Smooth muscle cell (in vitro differentiated cells): Measurements from ENCODE around the gene SPDYE3. TPM values are rescaled to one million over a fixed set of nuclear protein-coding genes. Genes with fewer than 3 reads are reported as not detected.
"Not testable (repeated sequence)": the region's sequence is repeated elsewhere in the genome, so short reads cannot be mapped to it uniquely, and the experiment has no call there.

Source experiments
- DNase-seq: peaks from one replicate; lab custom pipeline; 2025; ENCODE audit not compliant: unreplicated experiment; lab: John Stamatoyannopoulos, UW
- H2AFZ ChIP-seq: fragments of 200-600 bp; sonication (generic); 2 replicates; pipeline ENCODE4 v1.6.0; 2016; ENCODE audit warnings: antibody characterized with exemption, low read depth, mild to moderate bottlenecking
- H3F3A ChIP-seq: fragments of 200-600 bp; sonication (generic); 2 replicates; pipeline ENCODE4 v1.6.0; 2017; ENCODE audit warnings: antibody characterized with exemption, low read depth
- H3K27ac ChIP-seq: fragments of 200-600 bp; sonication (generic); 2 replicates; pipeline ENCODE4 v1.5.1; 2016; ENCODE audit warnings: low read depth, mild to moderate bottlenecking
- H3K27me3 ChIP-seq: fragments of 200-600 bp; sonication (generic); 2 replicates; pipeline ENCODE4 v1.6.1; 2016; ENCODE audit warnings: low read depth, mild to moderate bottlenecking
- H3K36me3 ChIP-seq: fragments of 200-600 bp; sonication (generic); 2 replicates; pipeline ENCODE4 v1.5.1; 2016; ENCODE audit warnings: low read depth
- H3K4me1 ChIP-seq: fragments of 200-600 bp; sonication (generic); 2 replicates; pipeline ENCODE4 v1.5.1; 2016; ENCODE audit warnings: low read depth
- H3K4me2 ChIP-seq: fragments of 200-600 bp; sonication (generic); 2 replicates; pipeline ENCODE4 v1.6.0; 2016; ENCODE audit warnings: mild to moderate bottlenecking
- H3K4me3 ChIP-seq: fragments of 200-600 bp; sonication (generic); 2 replicates; pipeline ENCODE4 v1.5.1; 2016; ENCODE audit warnings: mild to moderate bottlenecking
- H3K79me2 ChIP-seq: fragments of 200-600 bp; sonication (generic); 2 replicates; pipeline ENCODE4 v1.6.0; 2016; ENCODE audit warnings: low read depth, mild to moderate bottlenecking
- H3K9ac ChIP-seq: fragments of 200-600 bp; sonication (generic); 2 replicates; pipeline ENCODE4 v1.6.0; 2016; ENCODE audit warnings: low read depth
- H3K9me3 ChIP-seq: fragments of 200-600 bp; sonication (generic); replicated peaks from 2 replicates; pipeline ENCODE4 v1.5.1; 2016; ENCODE audit warnings: low read depth
- H4K20me1 ChIP-seq: fragments of 200-600 bp; sonication (generic); 2 replicates; pipeline ENCODE4 v1.6.0; 2016; ENCODE audit warnings: low read depth
- WGBS: methylation state at CpG from one replicate; pipeline ENCODE4 v1.1.7; 2016; ENCODE audit warnings: low lambda C conversion rate; 5-methylcytosine and 5-hydroxymethylcytosine counted together
- polyA plus RNA-seq: library from polyadenylated mRNA; unstranded; fragments of >200 nt; fragmentation: Nextera tagmentation; extraction: Ambion mirVana; gene quantifications from 2 replicates; pipeline ENCODE4 v1.2.1, GENCODE V29; 2016
- total RNA-seq: library from RNA; depleted of rRNA; stranded (reverse); fragments of >200 nt; gene quantifications from 2 replicates; pipeline ENCODE4 v1.2.3, GENCODE V29; 2014
- TF ChIP-seq, protein P1 (sequence below): fragments of 200-600 bp; sonication (generic); IDR thresholded peaks from 2 replicates; pipeline ENCODE4 v1.5.1; 2017; ENCODE audit warnings: borderline replicate concordance, mild to moderate bottlenecking, antibody characterized with exemption; ENCODE audit not compliant: insufficient read depth, poor library complexity, severe bottlenecking

SPDYE3 gene
- total and polyA plus RNA-seq, 2 experiments from 2014 or later, result 1.8 TPM; not detected in 1

DNA sequence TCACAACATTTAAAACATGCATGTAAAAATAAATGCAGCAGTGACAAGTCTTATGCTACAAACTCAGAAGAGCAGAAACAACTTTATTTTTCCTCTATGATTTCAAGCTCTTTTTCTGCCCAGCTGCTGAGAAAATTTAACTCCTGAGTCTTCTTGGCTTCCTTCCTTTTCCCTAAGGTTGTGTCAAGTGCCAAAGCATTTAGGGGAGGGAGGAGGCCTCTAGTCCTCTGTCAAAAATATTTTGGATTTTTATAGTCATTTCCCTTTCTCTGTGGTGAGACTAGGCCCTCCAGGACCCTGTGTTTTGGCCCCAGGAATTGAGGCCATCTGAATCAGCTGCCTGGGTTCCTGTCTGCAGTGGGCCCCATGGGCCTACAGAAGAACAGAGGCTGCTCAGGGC, 39.4 kb downstream of the SPDYE3 start:
- Histone ChIP-seq H2AFZ (no peak overlapping the region), H3K4me3 (no peak overlapping the region), H3K27ac (no peak overlapping the region), H4K20me1 (peaks cover 31% of the 10 kb centered on the region), H3K79me2 (peaks cover 4% of the 10 kb centered on the region), H3F3A (peaks cover 10% of the 10 kb centered on the region), H3K9me3 (no peaks in the 10 kb centered on the region), H3K36me3 (peaks cover 11% of the 10 kb centered on the region), H3K9ac (no peak overlapping the region), H3K4me2 (no peak overlapping the region), H3K4me1 (no peaks in the 10 kb centered on the region), H3K27me3 (no peaks in the 10 kb centered on the region)
- no peak for DNase-seq
- TF ChIP-seq, protein P1, sequence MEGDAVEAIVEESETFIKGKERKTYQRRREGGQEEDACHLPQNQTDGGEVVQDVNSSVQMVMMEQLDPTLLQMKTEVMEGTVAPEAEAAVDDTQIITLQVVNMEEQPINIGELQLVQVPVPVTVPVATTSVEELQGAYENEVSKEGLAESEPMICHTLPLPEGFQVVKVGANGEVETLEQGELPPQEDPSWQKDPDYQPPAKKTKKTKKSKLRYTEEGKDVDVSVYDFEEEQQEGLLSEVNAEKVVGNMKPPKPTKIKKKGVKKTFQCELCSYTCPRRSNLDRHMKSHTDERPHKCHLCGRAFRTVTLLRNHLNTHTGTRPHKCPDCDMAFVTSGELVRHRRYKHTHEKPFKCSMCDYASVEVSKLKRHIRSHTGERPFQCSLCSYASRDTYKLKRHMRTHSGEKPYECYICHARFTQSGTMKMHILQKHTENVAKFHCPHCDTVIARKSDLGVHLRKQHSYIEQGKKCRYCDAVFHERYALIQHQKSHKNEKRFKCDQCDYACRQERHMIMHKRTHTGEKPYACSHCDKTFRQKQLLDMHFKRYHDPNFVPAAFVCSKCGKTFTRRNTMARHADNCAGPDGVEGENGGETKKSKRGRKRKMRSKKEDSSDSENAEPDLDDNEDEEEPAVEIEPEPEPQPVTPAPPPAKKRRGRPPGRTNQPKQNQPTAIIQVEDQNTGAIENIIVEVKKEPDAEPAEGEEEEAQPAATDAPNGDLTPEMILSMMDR, result no peak

DNA sequence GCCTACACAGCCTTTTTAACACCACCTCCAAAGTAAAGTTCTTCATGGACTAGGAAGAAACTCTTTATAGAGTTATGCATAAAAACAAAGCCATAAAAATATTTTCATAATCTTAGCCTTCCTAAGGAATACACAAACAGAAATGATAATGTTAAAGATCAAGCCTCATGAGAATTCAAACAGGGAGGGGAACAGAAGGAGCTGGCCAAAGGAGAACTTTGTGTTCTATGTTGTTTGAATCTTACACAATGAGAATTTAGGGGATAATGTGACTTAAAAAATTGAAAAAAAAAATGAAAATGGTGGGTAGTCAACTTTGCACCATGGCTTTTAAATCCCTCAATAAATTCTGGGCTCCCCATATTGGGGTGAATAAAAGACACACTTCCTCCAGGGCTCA, 41.3 kb downstream of the SPDYE3 start:
- H3K4me2 ChIP-seq, result no peak overlapping the region
- H3F3A ChIP-seq, result peaks cover 5% of the 10 kb centered on the region
- H3K27me3 ChIP-seq, result no peaks in the 10 kb centered on the region
- peaks cover 21% of the 10 kb centered on the region for H4K20me1 ChIP-seq
- DNase-seq, result no peak
- no peaks in the 10 kb centered on the region for H3K4me1 ChIP-seq
- no peak overlapping the region for H3K4me3 ChIP-seq
- no peak overlapping the region for H3K27ac ChIP-seq
- H2AFZ ChIP-seq, result no peak overlapping the region
- TF ChIP-seq, protein P1, result no peak
- no peaks in the 10 kb centered on the region for H3K79me2 ChIP-seq
- H3K36me3 ChIP-seq, result peaks cover 11% of the 10 kb centered on the region
- H3K9ac ChIP-seq, result no peak overlapping the region
- H3K9me3 ChIP-seq, result no peaks in the 10 kb centered on the region

DNA sequence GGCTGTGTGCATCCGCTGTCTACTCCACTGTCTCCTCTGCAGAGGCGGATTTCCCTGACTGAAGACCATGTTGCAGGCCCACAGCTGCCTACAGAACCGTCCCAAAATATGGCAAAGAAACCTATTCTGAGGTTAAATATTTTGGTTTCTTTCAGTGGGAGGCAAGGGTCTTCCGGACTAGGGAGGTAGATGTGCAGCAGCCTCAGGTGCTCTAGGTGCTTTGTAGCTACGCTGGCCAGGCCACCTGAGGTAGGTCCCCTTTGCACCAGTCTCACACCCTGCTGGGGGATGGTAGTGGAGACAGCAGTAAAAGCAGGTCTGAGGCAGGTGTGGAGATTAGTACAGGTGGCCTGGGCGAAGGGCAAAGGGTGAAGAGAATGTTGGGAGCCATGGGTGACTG, 42.3 kb downstream of the SPDYE3 start:
- Histone ChIP-seq H3K36me3 (peaks cover 11% of the 10 kb centered on the region), H3K27ac (no peak overlapping the region), H3K9me3 (no peaks in the 10 kb centered on the region), H3K27me3 (no peaks in the 10 kb centered on the region), H3K79me2 (no peaks in the 10 kb centered on the region), H3K4me2 (no peak overlapping the region), H2AFZ (no peak overlapping the region), H3K4me1 (no peaks in the 10 kb centered on the region), H3K9ac (no peak overlapping the region), H3F3A (peaks cover 2% of the 10 kb centered on the region), H4K20me1 (peaks cover 12% of the 10 kb centered on the region), H3K4me3 (no peak overlapping the region)
- 98% methylated on average over 6 of the region's 6 CpGs for WGBS
- TF ChIP-seq, protein P1, result no peak
- no peak for DNase-seq

DNA sequence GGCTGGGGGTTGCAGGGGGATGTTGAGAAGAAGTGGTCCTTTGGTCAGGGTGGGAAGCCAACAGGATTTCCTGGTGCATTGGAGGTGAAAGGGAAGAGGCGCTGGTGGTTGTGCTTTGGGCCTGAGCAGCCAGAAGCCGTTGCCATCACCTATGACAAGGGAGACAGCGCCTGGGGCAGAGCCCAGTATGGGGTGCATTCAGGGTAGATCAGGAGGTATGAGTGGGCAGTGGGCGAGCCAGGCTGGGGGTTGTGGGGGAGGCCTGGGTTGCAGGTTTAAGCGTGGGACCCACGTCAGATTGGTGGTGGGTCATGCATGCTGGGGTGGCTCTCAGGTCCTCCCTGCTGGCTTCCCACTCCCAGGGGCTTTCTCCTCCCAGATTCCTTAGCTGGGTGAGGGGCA, 44.2 kb downstream of the SPDYE3 start:
- H3K9ac ChIP-seq, result no peak overlapping the region
- H3K79me2 ChIP-seq, result no peaks in the 10 kb centered on the region
- H3K4me1 ChIP-seq, result no peaks in the 10 kb centered on the region
- 100% methylated on average over 6 of the region's 6 CpGs for WGBS
- H3K4me3 ChIP-seq, result no peak overlapping the region
- peaks cover 8% of the 10 kb centered on the region for H3K36me3 ChIP-seq
- no peaks in the 10 kb centered on the region for H3K9me3 ChIP-seq
- no peaks in the 10 kb centered on the region for H4K20me1 ChIP-seq
- H3K27me3 ChIP-seq, result no peaks in the 10 kb centered on the region
- DNase-seq, result no peak
- TF ChIP-seq, protein P1, result no peak
- H3K27ac ChIP-seq, result no peak overlapping the region
- H3F3A ChIP-seq, result no peaks in the 10 kb centered on the region
- H2AFZ ChIP-seq, result no peak overlapping the region
- H3K4me2 ChIP-seq, result no peak overlapping the region

DNA sequence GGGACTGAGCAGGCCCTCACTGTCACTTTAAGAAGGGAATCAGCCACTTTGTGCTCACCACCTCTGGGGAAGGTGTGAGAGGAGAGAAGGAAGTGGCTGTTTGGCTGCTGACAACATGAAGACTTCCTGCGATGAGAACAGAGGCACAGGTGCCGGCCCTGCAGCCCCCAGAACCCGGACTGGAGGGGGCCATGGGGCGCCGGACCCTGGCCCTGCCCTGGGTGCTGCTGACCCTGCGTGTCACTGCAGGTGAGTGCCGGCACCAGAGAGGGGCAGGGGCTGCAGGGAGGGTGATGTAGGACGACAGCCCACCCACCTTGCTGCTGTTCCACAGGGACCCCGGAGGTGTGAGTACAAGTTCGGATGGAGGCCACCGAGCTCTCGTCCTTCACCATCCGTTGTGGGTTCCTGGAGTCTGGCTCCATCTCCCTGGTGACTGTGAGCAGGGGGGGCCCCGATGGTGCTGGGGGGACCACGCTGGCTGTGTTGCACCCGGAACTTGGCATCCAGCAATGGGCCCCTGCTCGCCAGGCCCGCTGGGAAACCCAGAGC, 44.8 kb downstream of the SPDYE3 start:
- H3K9ac ChIP-seq, H2AFZ ChIP-seq, H3K27me3 ChIP-seq, H3K4me1 ChIP-seq, DNase-seq, H3K36me3 ChIP-seq, H3K27ac ChIP-seq, H3K79me2 ChIP-seq, H3K9me3 ChIP-seq, H3K4me2 ChIP-seq, H3K4me3 ChIP-seq, H3F3A ChIP-seq, H4K20me1 ChIP-seq: not testable (repeated sequence)
- WGBS, result 96% methylated on average over 16 of the region's 18 CpGs
